Prostate gland (tissue), 2 donors: Measurements from ENCODE around the gene AREG. TPM values are rescaled to one million over a fixed set of nuclear protein-coding genes. Genes with fewer than 3 reads are reported as not detected.

Source experiments
- DNase-seq: peaks from one replicate; pipeline ENCODE4 v3.0.0-alpha.2; 2019; ENCODE audit warnings: low spot score
- H3K27ac ChIP-seq, 2 donors: fragments of 200-600 bp; sonication (generic); 2 replicates each; pipeline ENCODE4 v1.5.1; 2017 to 2019
- H3K27me3 ChIP-seq: fragments of 200-600 bp; sonication (generic); replicated peaks from 2 replicates; pipeline ENCODE4 v1.5.1; 2019; ENCODE audit not compliant: insufficient read depth
- H3K36me3 ChIP-seq, 2 donors: fragments of 200-600 bp; sonication (generic); 1 replicate in 1 of 2; 2 replicates in 1 of 2; pipeline versions ENCODE4 v1.5.1 to v1.8.1; 2017 to 2019
- H3K4me1 ChIP-seq: fragments of 200-600 bp; sonication (generic); replicated peaks from 2 replicates; pipeline ENCODE4 v1.5.1; 2019
- H3K4me3 ChIP-seq, 2 donors: fragments of 200-600 bp; sonication (generic); 2 replicates each; pipeline ENCODE4 v1.5.1; 2017 to 2019
- H3K9me3 ChIP-seq: fragments of 200-600 bp; sonication (generic); 2 replicates; pipeline ENCODE4 v1.5.1; 2017
- CTCF ChIP-seq, 4 experiments: fragments of 200-600 bp in 2 of 4; fragments of 450-650 bp in 2 of 4; sonication (generic) in 2 of 4; IDR thresholded peaks; 1 replicate in 3 of 4; 2 replicates in 1 of 4; pipeline ENCODE4 v1.5.1; 2016 to 2019; ENCODE audit warnings: antibody characterized with exemption in 4 of 4, mild to moderate bottlenecking in 2 of 4, moderate library complexity in 2 of 4
- POLR2A ChIP-seq: fragments of 450-650 bp; IDR thresholded peaks from one replicate; pipeline ENCODE4 v1.6.1; 2016; ENCODE audit warnings: antibody characterized with exemption, mild to moderate bottlenecking
- POLR2AphosphoS5 ChIP-seq: sonication (generic); formaldehyde crosslinking; IDR thresholded peaks from one replicate; pipeline ENCODE4 v1.6.1; 2017; ENCODE audit warnings: antibody characterized with exemption
- WGBS: methylation state at CpG from one replicate; pipeline ENCODE4 v1.1.5; 2018; 5-methylcytosine and 5-hydroxymethylcytosine counted together
- intact Hi-C: fragments of 100-400 bp; cut with DNase I; formaldehyde crosslinking; loops from one replicate; pipeline ENCODE4 v1.14.2; 2022
- total RNA-seq, 2 donors: library from RNA; depleted of rRNA; stranded (reverse); fragments of >200 nt; gene quantifications; one replicate each; pipeline ENCODE4 v1.1.0, GENCODE V29; 2016

The AREG gene
- total RNA-seq, 2 donors from 2014 or later, result 4.2 to 17.1 TPM

GRCh38 chr4:74453037-74453635 lies 8.2 kb downstream of the AREG start:
- Histone ChIP-seq H3K4me1 (no peaks in the 10 kb centered on the region), H3K36me3 (no peaks in the 10 kb centered on the region), H3K27me3 (no peaks in the 10 kb centered on the region), H3K9me3 (no peaks in the 10 kb centered on the region), H3K27ac (no peak overlapping the region), H3K4me3 (no peak overlapping the region)
- intact Hi-C loops, result no loop called here
- DNase-seq, result no peak
- WGBS, result 92% methylated on average over 5 of the region's 5 CpGs
- TF ChIP-seq POLR2A (no peak), POLR2AphosphoS5 (no peak), CTCF (IDR thresholded peaks at IDR 0.05) (no peak)

- Histone ChIP-seq H3K4me3 (no peak overlapping the region), H3K36me3 (no peaks in the 10 kb centered on the region), H3K9me3 (no peaks in the 10 kb centered on the region), H3K27ac (no peak overlapping the region), H3K27me3 (no peaks in the 10 kb centered on the region), H3K4me1 (no peaks in the 10 kb centered on the region)
- intact Hi-C loops, result no loop called here
- no peak for DNase-seq
- no peak for TF ChIP-seq POLR2AphosphoS5
- 94% methylated on average over 6 of the region's 6 CpGs for WGBS
Measured at GRCh38 chr4:74453829-74454742, 9.2 kb downstream of the AREG start.

GRCh38 chr4:74455361-74456055 lies 10.6 kb downstream of the AREG start:
- Histone ChIP-seq H3K4me3 (no peak overlapping the region), H3K9me3 (no peaks in the 10 kb centered on the region), H3K36me3 (no peaks in the 10 kb centered on the region), H3K4me1 (no peaks in the 10 kb centered on the region), H3K27me3 (no peaks in the 10 kb centered on the region), H3K27ac (no peak overlapping the region)
- WGBS, result 95% methylated on average over 4 of the region's 4 CpGs
- no peak for DNase-seq
- intact Hi-C loops, result no loop called here
- TF ChIP-seq POLR2AphosphoS5, result no peak
- TF ChIP-seq POLR2A, result no peak
- TF ChIP-seq CTCF (IDR thresholded peaks at IDR 0.05), result no peak

- H3K4me3 ChIP-seq, result no peak overlapping the region
- no peaks in the 10 kb centered on the region for H3K9me3 ChIP-seq
- 72% methylated on average over 3 of the region's 3 CpGs for WGBS
- no peak overlapping the region for H3K27ac ChIP-seq
- no peaks in the 10 kb centered on the region for H3K27me3 ChIP-seq
- H3K4me1 ChIP-seq, result no peaks in the 10 kb centered on the region
- intact Hi-C loops, result no loop called here
- TF ChIP-seq POLR2A, result no peak
- no peak for TF ChIP-seq POLR2AphosphoS5
- TF ChIP-seq CTCF (IDR thresholded peaks at IDR 0.05), result no peak
- no peak for DNase-seq
- no peaks in the 10 kb centered on the region for H3K36me3 ChIP-seq
Measured at GRCh38 chr4:74456056-74456744, 11.3 kb downstream of the AREG start.
